Liver (tissue), 3 donors: Measurements from ENCODE around the gene LAMB1.

ENCODE experiments used
- CTCF ChIP-seq: fragments of 150-350 bp; IDR thresholded peaks from 2 replicates; pipeline ENCODE4 v1.5.1; 2017; ENCODE audit warnings: improper control_type of control experiment, low read depth, low read length; ENCODE audit not compliant: missing input control
- JUND ChIP-seq, 2 donors: IDR thresholded peaks; 2 replicates each; pipeline ENCODE4 v1.6.1; 2016; ENCODE audit warnings: antibody characterized with exemption in 2 of 2
- TF ChIP-seq, protein P1 (sequence below): IDR thresholded peaks from 2 replicates; pipeline ENCODE4 v1.6.1; 2016; ENCODE audit warnings: antibody characterized with exemption, mild to moderate bottlenecking
- donor health status: healthy.
- donor health status: healthy.

DNA sequence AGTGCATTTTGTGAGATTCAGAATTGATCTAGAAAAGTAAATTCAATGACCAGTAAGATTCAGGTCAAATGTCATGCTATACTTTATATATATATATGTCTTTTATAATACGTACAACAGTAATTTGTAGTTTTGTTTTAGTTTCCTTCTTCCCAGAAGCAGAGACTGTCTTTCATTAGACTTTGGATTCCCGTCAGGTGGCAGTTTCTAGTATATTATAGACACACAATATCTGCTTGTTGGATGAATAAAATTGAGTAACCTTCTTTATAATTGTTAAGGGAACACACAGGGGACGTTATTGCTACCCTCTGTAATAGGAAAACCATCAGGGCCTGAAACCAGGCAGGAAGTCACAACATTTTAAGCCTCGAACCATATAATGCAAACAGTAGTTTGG, 5.3 kb upstream of the LAMB1 start:
- TF ChIP-seq CTCF (no peak), JUND (IDR thresholded peaks at IDR 0.05) (no peak)
- TF ChIP-seq, protein P1, sequence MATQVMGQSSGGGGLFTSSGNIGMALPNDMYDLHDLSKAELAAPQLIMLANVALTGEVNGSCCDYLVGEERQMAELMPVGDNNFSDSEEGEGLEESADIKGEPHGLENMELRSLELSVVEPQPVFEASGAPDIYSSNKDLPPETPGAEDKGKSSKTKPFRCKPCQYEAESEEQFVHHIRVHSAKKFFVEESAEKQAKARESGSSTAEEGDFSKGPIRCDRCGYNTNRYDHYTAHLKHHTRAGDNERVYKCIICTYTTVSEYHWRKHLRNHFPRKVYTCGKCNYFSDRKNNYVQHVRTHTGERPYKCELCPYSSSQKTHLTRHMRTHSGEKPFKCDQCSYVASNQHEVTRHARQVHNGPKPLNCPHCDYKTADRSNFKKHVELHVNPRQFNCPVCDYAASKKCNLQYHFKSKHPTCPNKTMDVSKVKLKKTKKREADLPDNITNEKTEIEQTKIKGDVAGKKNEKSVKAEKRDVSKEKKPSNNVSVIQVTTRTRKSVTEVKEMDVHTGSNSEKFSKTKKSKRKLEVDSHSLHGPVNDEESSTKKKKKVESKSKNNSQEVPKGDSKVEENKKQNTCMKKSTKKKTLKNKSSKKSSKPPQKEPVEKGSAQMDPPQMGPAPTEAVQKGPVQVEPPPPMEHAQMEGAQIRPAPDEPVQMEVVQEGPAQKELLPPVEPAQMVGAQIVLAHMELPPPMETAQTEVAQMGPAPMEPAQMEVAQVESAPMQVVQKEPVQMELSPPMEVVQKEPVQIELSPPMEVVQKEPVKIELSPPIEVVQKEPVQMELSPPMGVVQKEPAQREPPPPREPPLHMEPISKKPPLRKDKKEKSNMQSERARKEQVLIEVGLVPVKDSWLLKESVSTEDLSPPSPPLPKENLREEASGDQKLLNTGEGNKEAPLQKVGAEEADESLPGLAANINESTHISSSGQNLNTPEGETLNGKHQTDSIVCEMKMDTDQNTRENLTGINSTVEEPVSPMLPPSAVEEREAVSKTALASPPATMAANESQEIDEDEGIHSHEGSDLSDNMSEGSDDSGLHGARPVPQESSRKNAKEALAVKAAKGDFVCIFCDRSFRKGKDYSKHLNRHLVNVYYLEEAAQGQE: no peak
